HG03520 (cell line): ENCODE data around the gene KRTAP5-4.
"Not testable (repeated sequence)": the region's sequence is repeated elsewhere in the genome, so short reads cannot be mapped to it uniquely, and the experiment has no call there.

Experiments used
- ATAC-seq: cut with Tn5 transposase; IDR thresholded peaks from one replicate; pipeline ENCODE4 v1.9.1; 2021; ENCODE audit warnings: mild to moderate bottlenecking, moderate library complexity; ENCODE audit not compliant: unreplicated experiment

Gene KRTAP5-4

DNA sequence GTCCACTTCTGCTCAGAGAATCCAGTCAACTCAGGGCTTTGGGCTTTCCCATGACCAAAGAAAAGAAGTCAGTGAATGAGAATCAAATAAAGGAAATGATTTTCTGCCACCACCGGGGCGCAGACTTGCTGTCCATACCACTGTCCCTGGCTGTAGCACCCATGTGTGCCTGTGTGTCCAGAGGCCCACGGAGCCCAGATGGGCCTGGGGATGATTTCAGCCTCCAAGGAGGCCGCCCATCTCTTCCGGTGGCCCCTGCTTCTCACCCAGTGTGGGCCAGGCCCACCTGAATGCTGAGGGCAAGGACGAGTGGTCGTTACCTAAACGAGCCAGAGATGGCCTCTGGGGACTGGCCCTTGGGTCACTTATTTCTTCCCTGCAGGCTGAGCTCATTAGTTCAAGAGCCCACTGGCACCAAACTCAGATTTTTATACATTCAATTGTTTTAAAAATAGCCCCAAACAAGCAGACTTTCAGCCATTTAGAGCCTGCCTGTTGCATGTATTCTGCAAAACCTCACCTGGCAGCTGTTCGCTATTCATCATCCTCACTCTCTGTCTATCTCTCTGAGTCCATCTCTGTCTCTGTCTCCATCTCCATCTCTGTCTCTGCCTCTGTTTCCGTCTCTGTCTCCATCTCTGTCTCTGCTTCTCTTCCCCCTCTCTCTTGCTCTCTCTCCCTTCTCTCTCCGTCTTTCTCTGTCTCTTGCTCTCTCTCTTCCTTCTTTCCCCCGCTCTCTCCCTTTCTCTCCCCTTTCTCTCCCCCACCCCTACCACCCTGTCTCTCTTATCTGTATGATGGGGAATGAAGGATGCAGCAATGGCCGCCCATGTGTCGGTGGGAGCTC lies 31.8 kb upstream of the KRTAP5-4 start:
- ATAC-seq, result no peak

- no peak for ATAC-seq
These were observed 31.0 kb upstream of the KRTAP5-4 start for GRCh38 chr11:1652771-1653540.

- ATAC-seq, result no peak
These were observed 30.5 kb upstream of the KRTAP5-4 start for GRCh38 chr11:1652442-1652770.

- no peak for ATAC-seq
These were observed 30.1 kb upstream of the KRTAP5-4 start for GRCh38 chr11:1652026-1652425.

- ATAC-seq, result no peak
These were observed 29.6 kb upstream of the KRTAP5-4 start for GRCh38 chr11:1651411-1651980.

GRCh38 chr11:1650918-1651262 lies 29.0 kb upstream of the KRTAP5-4 start:
- ATAC-seq, result no peak

DNA sequence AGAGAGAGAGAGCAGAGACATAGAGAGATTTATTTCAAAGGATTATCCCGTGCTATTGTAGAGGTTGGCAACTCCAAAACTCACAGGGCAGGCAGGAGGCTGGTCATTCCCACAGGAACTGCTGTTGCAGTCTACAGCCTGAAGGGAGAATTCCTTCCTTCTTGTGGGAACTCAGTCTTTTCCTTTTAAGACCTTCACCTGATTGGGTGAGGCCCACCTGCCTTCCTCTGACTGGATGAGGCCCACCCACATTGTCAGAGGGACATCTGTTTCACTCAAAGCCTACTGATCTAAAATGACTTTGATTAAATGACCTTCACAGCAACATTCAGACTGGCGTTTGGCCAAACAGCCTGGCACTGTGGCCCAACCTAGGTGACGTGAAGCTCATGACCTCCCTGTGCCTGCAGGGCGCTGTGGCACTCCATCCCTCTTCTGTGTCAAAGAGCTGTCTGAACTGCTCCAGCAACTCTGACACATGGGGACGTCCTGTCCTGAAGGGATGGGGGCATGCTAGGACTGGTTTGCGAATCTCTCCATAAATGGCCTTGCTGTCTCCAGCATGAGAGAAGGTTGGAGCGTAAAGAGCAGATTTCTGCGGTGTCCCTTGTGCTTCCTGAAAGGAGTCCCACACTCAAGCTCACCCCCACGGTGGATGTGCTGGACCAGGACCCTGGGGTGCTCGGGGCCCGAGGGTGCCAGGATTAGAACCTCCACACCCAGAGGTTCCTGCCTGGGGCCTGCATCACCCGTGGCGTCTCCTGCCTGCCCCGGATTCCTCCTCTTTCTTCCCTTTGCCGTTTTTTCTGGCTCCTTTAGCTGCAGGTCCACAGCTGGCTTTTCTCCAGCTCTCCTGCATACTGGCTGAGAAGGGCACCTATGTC lies 28.3 kb upstream of the KRTAP5-4 start:
- ATAC-seq, result no peak

GRCh38 chr11:1648653-1649420 lies 26.9 kb upstream of the KRTAP5-4 start:
- no peak for ATAC-seq

- no peak for ATAC-seq
These were observed 26.1 kb upstream of the KRTAP5-4 start for GRCh38 chr11:1647901-1648652.

GRCh38 chr11:1646540-1646939 lies 24.6 kb upstream of the KRTAP5-4 start:
- ATAC-seq, result not testable (repeated sequence)

DNA sequence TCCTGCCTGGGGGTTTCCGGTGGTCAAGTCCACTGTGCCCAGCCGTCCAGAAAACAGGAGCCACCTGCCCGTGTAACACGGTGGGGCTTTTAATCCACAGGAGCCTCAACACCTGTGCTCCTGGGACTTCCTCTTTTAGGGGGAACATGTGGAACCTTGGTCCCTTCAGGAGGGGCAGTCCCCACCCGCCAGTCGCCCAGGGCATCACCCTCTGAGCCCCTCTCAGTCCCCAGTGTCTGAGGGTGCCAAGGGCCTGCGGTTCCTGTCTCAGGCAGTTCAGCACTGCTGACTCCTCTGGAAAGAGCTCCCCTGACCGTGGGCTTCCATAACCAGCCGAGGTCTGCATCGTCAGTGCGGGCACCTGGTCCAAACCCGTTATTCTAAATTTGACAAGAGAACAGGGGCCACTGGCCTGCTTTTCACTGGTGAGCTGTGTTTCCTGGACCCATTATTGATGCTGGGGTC lies 23.5 kb upstream of the KRTAP5-4 start:
- ATAC-seq, result no peak

DNA sequence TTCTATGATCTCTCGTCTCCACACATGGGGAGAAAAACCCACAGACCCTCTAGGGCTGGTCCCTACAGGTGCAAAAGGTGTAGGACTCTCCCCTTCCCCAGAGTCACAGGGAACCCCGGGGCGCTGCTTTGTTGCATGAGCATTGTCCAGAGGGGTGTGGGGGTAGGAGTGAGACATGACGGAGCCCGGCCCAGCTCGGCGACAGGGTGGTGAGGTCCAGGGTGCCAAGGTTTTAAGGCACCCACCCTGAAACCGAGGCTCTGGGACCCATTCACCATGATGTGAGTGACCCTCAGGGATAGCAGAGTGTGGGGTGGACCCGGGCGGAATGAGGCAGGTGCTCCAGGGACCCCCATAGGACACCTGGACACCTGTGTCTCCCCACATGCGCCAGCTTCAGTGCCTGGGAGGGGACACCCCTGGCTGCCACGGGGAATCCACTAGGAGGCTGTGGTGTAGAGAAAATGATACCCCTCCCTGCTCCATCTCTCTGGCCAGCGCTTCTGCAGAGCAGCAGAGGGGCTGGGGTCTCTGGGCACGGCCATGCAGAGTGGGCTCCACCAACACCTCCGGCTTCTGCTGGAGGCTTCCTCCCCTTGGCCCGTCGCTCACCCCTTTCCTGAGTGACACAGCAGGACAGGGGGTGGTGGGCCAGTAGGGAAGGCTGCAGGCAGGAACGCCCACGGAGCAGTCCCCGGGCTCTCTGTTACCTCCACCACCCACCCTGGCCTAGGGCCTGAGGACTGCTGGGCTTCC lies 22.8 kb upstream of the KRTAP5-4 start:
- ATAC-seq, result no peak

DNA sequence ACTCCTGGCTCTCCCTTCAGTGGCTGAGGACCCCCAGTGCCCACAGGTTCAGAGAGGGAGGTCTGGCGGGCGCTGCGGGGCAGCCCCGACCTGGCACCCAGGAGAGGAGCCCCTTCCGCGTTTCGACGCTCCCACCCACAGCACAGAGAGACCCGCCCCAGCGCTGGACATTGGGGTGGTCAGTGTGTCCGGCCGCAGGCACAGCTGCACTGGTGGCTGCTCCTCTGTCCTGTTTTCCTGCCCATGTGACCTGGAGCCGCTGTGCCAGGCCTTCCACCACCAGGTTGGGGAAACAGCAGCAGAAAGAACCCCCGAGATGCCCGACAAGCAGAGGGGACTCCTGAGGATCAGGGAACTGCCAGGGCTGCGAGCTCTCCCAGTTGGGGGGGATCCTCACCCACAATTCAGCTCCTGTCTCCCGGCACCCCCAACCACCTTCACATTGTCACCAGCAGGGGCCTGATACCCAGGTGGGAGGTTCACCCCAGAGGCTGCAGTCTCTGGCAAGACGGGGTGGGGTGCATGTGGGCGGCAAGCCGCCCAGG lies 21.3 kb upstream of the KRTAP5-4 start:
- ATAC-seq, result no peak

GRCh38 chr11:1642288-1643145 lies 20.6 kb upstream of the KRTAP5-4 start:
- no peak for ATAC-seq

DNA sequence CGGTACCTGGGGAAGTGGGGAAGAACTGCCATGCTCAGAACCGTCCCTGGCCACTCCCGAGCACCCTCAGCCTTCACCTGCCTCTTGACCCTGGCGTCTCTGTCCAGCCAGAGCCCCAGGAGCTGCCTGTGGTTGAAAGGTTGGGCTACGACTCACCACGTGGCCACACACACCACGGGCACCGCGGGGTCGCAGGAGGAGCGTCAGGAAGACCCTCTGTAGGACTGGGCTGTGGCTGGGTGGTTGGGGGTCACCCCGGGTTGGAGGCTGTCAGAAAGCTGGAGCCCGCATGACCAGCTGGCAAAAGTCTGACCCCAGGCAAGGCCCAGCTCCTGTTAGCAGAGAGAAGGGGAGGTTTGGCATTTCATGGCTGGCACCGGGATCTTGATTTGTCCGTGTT lies 19.2 kb upstream of the KRTAP5-4 start:
- ATAC-seq, result no peak

- no peak for ATAC-seq
These were observed 18.4 kb upstream of the KRTAP5-4 start for GRCh38 chr11:1640076-1640946.

GRCh38 chr11:1639666-1640065 lies 17.7 kb upstream of the KRTAP5-4 start:
- no peak for ATAC-seq
